K562 (cell line): ENCODE data around the gene DAPK2. TPM values are rescaled to one million over a fixed set of nuclear protein-coding genes. Genes with fewer than 3 reads are reported as not detected.

ENCODE experiments used
- CEBPZ ChIP-seq: fragments of 150-350 bp; IDR thresholded peaks from 2 replicates; pipeline ENCODE4 v1.6.1; 2014; ENCODE audit warnings: low read depth, mild to moderate bottlenecking, low read length, borderline replicate concordance
- GATAD2B ChIP-seq: fragments of 450-650 bp; IDR thresholded peaks from 2 replicates; pipeline ENCODE4 v1.6.1; 2017; ENCODE audit warnings: mild to moderate bottlenecking, borderline replicate concordance
- HMGXB4 ChIP-seq: sonication (generic); formaldehyde crosslinking; IDR thresholded peaks from 2 replicates; pipeline ENCODE4 v1.8.1; 2023; ENCODE audit warnings: mild to moderate bottlenecking, missing genetic modification reagents
- ID3 ChIP-seq, 2 experiments: fragments of 250-450 bp in 1 of 2; fragments of 450-650 bp in 1 of 2; sonication (Bioruptor Pico) in 1 of 2; IDR thresholded peaks; 2 replicates each; pipeline versions ENCODE4 v1.6.1 to v1.8.0; 2016 to 2021; ENCODE audit warnings: mild to moderate bottlenecking in 2 of 2, moderate library complexity in 2 of 2, missing compliant biosample characterization in 1 of 2, missing genetic modification characterization in 1 of 2
- KLF10 ChIP-seq: fragments of 250-450 bp; sonication (Bioruptor Pico); IDR thresholded peaks from 2 replicates; pipeline ENCODE4 v1.6.1; 2021; ENCODE audit warnings: matching md5 sums
- MED1 ChIP-seq: sonication (generic); formaldehyde crosslinking; IDR thresholded peaks from 2 replicates; pipeline ENCODE4 v1.8.1; 2023; ENCODE audit warnings: missing genetic modification reagents, borderline replicate concordance
- NCOA1 ChIP-seq: fragments of 450-650 bp; IDR thresholded peaks from 2 replicates; pipeline ENCODE4 v1.6.1; 2016; ENCODE audit warnings: low read depth
- NCOA6 ChIP-seq: fragments of 450-650 bp; IDR thresholded peaks from 2 replicates; pipeline ENCODE4 v1.6.1; 2017; ENCODE audit warnings: mild to moderate bottlenecking
- NR4A1 ChIP-seq, 2 experiments: fragments of 250-450 bp in 1 of 2; fragments of 450-650 bp in 1 of 2; sonication (Bioruptor Pico) in 1 of 2; IDR thresholded peaks; 2 replicates each; pipeline versions ENCODE4 v1.4.0 to v1.6.1; 2016 to 2020; ENCODE audit warnings: mild to moderate bottlenecking in 2 of 2, missing compliant biosample characterization in 1 of 2, missing genetic modification characterization in 1 of 2, moderate library complexity in 1 of 2
- RHOXF2B ChIP-seq: fragments of 250-450 bp; sonication (Bioruptor Pico); conservative IDR thresholded peaks from 2 replicates; pipeline ENCODE4 v1.5.1; 2021
- ZNF140 ChIP-seq: fragments of 250-450 bp; sonication (Bioruptor Pico); IDR thresholded peaks from 2 replicates; pipeline ENCODE4 v1.8.0; 2021; ENCODE audit warnings: moderate library complexity, mild to moderate bottlenecking, inconsistent platforms
- ZNF77 ChIP-seq: fragments of 250-450 bp; sonication (Bioruptor Pico); IDR thresholded peaks from 2 replicates; pipeline ENCODE4 v1.5.0; 2020
- polyA plus RNA-seq, 8 experiments: library from polyadenylated mRNA; depleted of rRNA in 4 of 8; stranded (reverse) in 5 of 8; unstranded in 3 of 8; fragments of >200 nt; fragmentation: Nextera tagmentation in 2 of 8; fragmentation: Illumina TruSeq in 1 of 8; extraction: Ambion mirVana in 2 of 8; extraction: Trizol in 1 of 8; gene quantifications; 2 replicates each; pipeline versions ENCODE4 v1.2.1 to v1.2.3, GENCODE V29; 2011 to 2014; ENCODE audit warnings: inconsistent platforms in 1 of 8, missing spikeins in 1 of 8
- total RNA-seq, 7 experiments: library from RNA; depleted of rRNA in 6 of 7; stranded (reverse); fragments of >200 nt in 6 of 7; fragmentation: Illumina TruSeq in 2 of 7; extraction: Trizol in 2 of 7; gene quantifications; 2 replicates each; pipeline versions ENCODE4 v1.2.1 to v1.2.3, GENCODE V29; 2011 to 2021; ENCODE audit warnings: low replicate concordance in 1 of 7

The DAPK2 gene
- total and polyA plus RNA-seq, 9 of the 15 experiments (the other 6 are each of a cell fraction or from before 2014, with no cell fraction given) = 0.14 to 5.2 (median 2.2) TPM

GRCh38 chr15:64004587-64004986 lies 41.7 kb downstream of the DAPK2 start (continued):
- no peak for TF ChIP-seq HMGXB4
- no peak for TF ChIP-seq KLF10
- no peak for TF ChIP-seq MED1
- no peak for TF ChIP-seq NCOA1
- no peak for TF ChIP-seq ID3 (CRISPR knock-in tag; IDR thresholded peaks at IDR 0.05)
- TF ChIP-seq ID3 (tag; IDR thresholded peaks at IDR 0.05) = no peak
- no peak for TF ChIP-seq RHOXF2B (CRISPR knock-in tag)
- no peak for TF ChIP-seq GATAD2B
- no peak for TF ChIP-seq NR4A1 (CRISPR knock-in tag; IDR thresholded peaks at IDR 0.05)
- no peak for TF ChIP-seq NR4A1 (tag; IDR thresholded peaks at IDR 0.05)
- TF ChIP-seq ZNF140 (CRISPR knock-in tag) = no peak
- TF ChIP-seq CEBPZ = no peak
- TF ChIP-seq NCOA6 = no peak
- TF ChIP-seq ZNF77 (CRISPR knock-in tag) = no peak
